Immature natural killer cell (primary cell): ENCODE measurements around the gene MT4. TPM values are rescaled to one million over a fixed set of nuclear protein-coding genes. Genes with fewer than 3 reads are reported as not detected.
A peak's percentile ranks its signal among the peaks of the same experiment; 100 is the strongest.

Experiments
- DNase-seq, 3 donors: peaks; one replicate each; pipeline ENCODE4 v3.0.0; 2022; ENCODE audit warnings: mixed read lengths in 1 of 3
- H3K27ac Mint-ChIP-seq, 6 donors: one replicate each; pipeline ENCODE4 v1.8.0; 2020; ENCODE audit warnings: mixed read lengths in 6 of 6, mild to moderate bottlenecking in 5 of 6, inconsistent platforms in 4 of 6, moderate library complexity in 3 of 6
- H3K27me3 Mint-ChIP-seq, 3 donors: one replicate each; pipeline ENCODE4 v1.8.0; 2020 to 2021; ENCODE audit warnings: low read depth in 3 of 3, mild to moderate bottlenecking in 3 of 3, mixed read lengths in 3 of 3, moderate library complexity in 3 of 3, inconsistent platforms in 1 of 3
- H3K36me3 Mint-ChIP-seq, 3 donors: one replicate each; pipeline ENCODE4 v1.8.0; 2020; ENCODE audit warnings: mixed read lengths in 3 of 3, inconsistent platforms in 2 of 3, mild to moderate bottlenecking in 2 of 3
- H3K4me1 Mint-ChIP-seq, 2 donors: one replicate each; pipeline ENCODE4 v1.8.0; 2020; ENCODE audit warnings: inconsistent platforms in 2 of 2, mild to moderate bottlenecking in 2 of 2, mixed read lengths in 2 of 2, moderate library complexity in 1 of 2
- H3K4me3 Mint-ChIP-seq, 5 donors: one replicate each; pipeline ENCODE4 v1.8.0; 2020; ENCODE audit warnings: mild to moderate bottlenecking in 5 of 5, mixed read lengths in 5 of 5, inconsistent platforms in 3 of 5, moderate library complexity in 3 of 5
- H3K9me3 Mint-ChIP-seq, 6 donors: one replicate each; pipeline ENCODE4 v1.8.0; 2020; ENCODE audit warnings: mild to moderate bottlenecking in 6 of 6, mixed read lengths in 6 of 6, inconsistent platforms in 4 of 6, moderate library complexity in 3 of 6
- polyA plus RNA-seq, 3 donors: library from polyadenylated mRNA; unstranded; fragments of 300-500 nt; fragmentation: Illumina TruSeq; gene quantifications; one replicate each; pipeline ENCODE4 v1.2.3, GENCODE V29; 2021

The MT4 gene
- polyA plus RNA-seq: not detected

GRCh38 chr16:56564793-56565477 is at the start of gene MT4:
MT4 (plus strand) TSS chr16:56565073; CDS start chr16:56565129, 56 bp downstream.
- Mint-ChIP-seq H3K27ac (no peak within 1 kb of the TSS), H3K4me3 (no peak within 1 kb of the TSS), H3K9me3 (no peaks in the 10 kb centered on the region), H3K27me3 (peaks cover 5 to 12% (median 9%) of the 10 kb centered on the region in 3 donors), H3K36me3 (no peaks in the 10 kb centered on the region), H3K4me1 (no peaks in the 10 kb centered on the region)
- DNase-seq: no peak

DNA sequence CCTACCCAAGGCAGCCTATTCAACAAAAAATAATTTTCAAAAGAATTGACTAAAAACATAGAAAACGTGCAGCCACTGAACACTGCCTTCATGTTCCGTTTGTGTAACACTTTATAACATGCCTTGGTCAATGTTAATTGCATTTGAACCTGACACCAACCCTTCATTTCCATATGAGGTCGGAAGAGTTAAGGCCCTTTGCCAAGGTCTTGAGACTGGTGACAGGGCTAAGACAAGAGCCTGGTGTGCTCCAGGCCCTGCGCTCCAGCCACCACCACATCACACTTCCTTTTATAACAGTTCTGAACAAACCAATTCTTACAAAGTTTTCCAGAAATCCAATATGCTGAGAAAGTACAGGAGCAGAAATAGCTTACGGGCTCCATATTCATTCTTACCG is 49.2 kb upstream of the MT4 start:
- peaks cover 1 to 13% (median 6%) of the 10 kb centered on the region in 3 donors for H3K36me3 Mint-ChIP-seq
- H3K4me3 Mint-ChIP-seq: no peak overlapping the region
- H3K27me3 Mint-ChIP-seq: peaks cover 8 to 11% (median 10%) of the 10 kb centered on the region in 3 donors
- DNase-seq: no peak
- H3K9me3 Mint-ChIP-seq: no peaks in the 10 kb centered on the region
- peaks cover 23 to 26% of the 10 kb centered on the region in 2 donors for H3K4me1 Mint-ChIP-seq
- no peak overlapping the region for H3K27ac Mint-ChIP-seq

DNA sequence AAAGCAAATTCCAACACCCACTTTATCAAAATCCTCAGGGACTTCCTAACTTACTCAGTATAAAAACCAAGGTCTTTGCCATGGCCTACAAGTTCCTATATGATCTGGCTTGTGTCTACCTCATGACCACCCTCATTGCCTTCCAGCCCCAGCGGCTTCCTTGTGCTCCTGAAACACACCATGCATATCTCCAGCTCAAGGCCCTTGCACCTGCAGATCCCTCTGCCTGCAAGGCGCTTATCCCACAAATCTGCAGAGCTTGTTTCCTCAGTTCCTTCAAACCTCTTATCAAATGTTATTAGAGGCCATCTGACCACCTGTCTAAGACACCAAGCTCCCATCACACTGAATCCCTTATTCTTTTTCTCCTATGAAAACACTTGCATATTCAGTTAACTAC is 47.7 kb upstream of the MT4 start:
- no peaks in the 10 kb centered on the region for H3K9me3 Mint-ChIP-seq
- H3K27me3 Mint-ChIP-seq: peaks cover 9 to 11% (median 10%) of the 10 kb centered on the region in 3 donors
- H3K4me3 Mint-ChIP-seq: no peak overlapping the region
- DNase-seq: no peak
- peaks cover 0 to 3% (median 0%) of the 10 kb centered on the region in 3 donors for H3K36me3 Mint-ChIP-seq
- peak overlapping the region in 1 of 6 donors; percentile 2 for H3K27ac Mint-ChIP-seq
- peaks cover 26 to 27% of the 10 kb centered on the region in 2 donors for H3K4me1 Mint-ChIP-seq

- peak overlapping the region; percentile 68 to 90 (median 87) for H3K4me3 Mint-ChIP-seq
- peak overlapping the region in 4 of 6 donors; percentile 26 to 56 (median 40) for H3K27ac Mint-ChIP-seq
- peaks cover 24 to 26% of the 10 kb centered on the region in 2 donors for H3K4me1 Mint-ChIP-seq
- DNase-seq: no peak
- peaks cover 9 to 11% (median 10%) of the 10 kb centered on the region in 3 donors for H3K27me3 Mint-ChIP-seq
- no peaks in the 10 kb centered on the region for H3K36me3 Mint-ChIP-seq
- no peaks in the 10 kb centered on the region for H3K9me3 Mint-ChIP-seq
These were observed 46.4 kb upstream of the MT4 start for GRCh38 chr16:56518425-56518824.

DNA sequence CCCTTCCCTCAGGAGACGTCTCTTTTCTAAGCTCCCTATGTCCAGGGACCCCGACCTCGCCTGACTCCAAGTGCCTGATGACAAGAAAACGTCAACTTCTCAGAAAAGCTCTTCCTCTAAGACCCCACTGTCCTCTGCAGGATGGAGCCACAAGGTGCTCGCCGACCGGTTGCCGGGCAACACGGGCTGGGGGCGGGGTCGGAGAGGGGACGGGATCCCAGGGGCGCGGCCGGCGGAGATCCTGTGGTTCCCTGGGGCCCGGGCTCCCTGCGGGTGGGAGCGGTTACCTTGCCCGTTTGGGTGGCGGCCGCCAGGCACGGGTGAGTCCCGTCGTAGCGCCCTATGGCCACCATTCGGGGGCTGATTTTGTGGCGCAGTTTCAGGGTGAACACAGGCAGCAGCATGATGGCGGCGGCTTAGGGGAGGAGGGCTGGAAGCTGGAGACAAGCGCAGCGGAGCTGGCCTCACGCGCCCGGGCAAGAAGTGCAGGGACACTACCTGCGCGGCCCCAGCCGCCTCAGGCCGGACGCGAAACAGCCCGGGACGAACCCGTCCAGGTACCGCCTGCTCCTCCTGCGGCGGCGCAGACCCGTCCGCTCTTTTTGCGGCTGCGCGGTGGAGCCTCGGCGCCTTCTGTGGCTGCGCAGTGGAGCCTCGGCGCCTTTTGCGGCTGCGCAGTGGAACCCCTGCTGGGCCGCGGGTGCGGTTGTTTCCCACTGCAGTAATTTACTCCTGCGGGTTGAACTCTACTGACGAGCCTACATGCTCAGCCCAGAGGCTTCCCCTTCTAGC is 45.2 kb upstream of the MT4 start, which contains the start of gene BBS2:
TSS of gene BBS2 (minus strand) at position 566 of the 792 bp plus-strand sequence. CDS start at position 404, 162 bp downstream.
- Mint-ChIP-seq H3K27ac (peak within 1 kb of the TSS; percentile 50 to 90 (median 84)), H3K27me3 (peaks cover 9 to 11% (median 10%) of the 10 kb centered on the region in 3 donors), H3K36me3 (no peaks in the 10 kb centered on the region), H3K4me3 (peak within 1 kb of the TSS; percentile 84 to 90 (median 87)), H3K9me3 (no peaks in the 10 kb centered on the region), H3K4me1 (peaks cover 16 to 22% of the 10 kb centered on the region in 2 donors)
- peak; percentile 86 to 91 (median 88) for DNase-seq

DNA sequence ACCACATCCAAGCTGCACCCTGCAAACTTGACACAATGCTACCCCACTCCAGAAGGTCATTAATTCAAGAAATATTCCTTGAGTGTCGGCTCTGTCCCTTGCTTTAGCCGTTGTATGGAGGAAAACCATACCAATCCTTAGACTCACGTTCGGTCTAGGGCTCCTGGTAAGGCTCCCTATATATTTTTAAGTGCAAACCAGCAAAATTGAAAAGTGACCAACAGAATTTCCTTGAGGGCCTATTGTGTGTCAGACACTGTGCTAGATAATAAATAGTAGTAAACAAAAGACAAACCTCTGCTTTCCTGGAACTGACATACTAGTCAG is 44.7 kb upstream of the MT4 start:
- H3K36me3 Mint-ChIP-seq: no peaks in the 10 kb centered on the region
- H3K9me3 Mint-ChIP-seq: no peaks in the 10 kb centered on the region
- no peak for DNase-seq
- peaks cover 9 to 11% (median 10%) of the 10 kb centered on the region in 3 donors for H3K27me3 Mint-ChIP-seq
- H3K4me3 Mint-ChIP-seq: peak overlapping the region; percentile 84 to 90 (median 87)
- peaks cover 16 to 22% of the 10 kb centered on the region in 2 donors for H3K4me1 Mint-ChIP-seq
- peak overlapping the region; percentile 50 to 90 (median 84) for H3K27ac Mint-ChIP-seq

GRCh38 chr16:56525236-56525635 is 39.6 kb upstream of the MT4 start:
- Mint-ChIP-seq H3K9me3 (no peaks in the 10 kb centered on the region), H3K36me3 (no peaks in the 10 kb centered on the region), H3K4me1 (peaks cover 6 to 8% of the 10 kb centered on the region in 2 donors), H3K27ac (no peak overlapping the region), H3K4me3 (no peak overlapping the region), H3K27me3 (peaks cover under 1 to 2% (median under 1%) of the 10 kb centered on the region in 3 donors)
- DNase-seq: no peak

DNA sequence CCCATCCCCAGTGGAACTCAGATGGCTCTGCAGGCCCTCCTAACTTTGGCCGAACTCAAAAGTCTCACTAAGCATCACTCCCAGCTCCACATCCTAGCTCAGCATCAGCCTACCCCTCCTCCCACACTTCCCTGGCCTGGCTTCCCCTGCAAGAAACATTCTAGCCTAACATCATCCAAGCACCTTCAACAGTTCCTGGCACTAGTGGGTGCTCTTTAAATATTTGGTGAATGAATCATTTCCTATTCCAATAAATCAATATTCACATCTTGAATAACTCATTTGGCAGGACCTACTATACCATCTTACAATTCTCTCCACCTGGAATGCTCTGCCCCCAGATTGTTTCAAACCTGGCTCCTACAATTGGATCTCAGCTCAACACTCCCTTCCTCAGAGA is 34.0 kb upstream of the MT4 start:
- H3K4me1 Mint-ChIP-seq: no peaks in the 10 kb centered on the region
- peaks cover 0 to 3% (median 3%) of the 10 kb centered on the region in 3 donors for H3K27me3 Mint-ChIP-seq
- DNase-seq: no peak
- no peak overlapping the region for H3K27ac Mint-ChIP-seq
- peaks cover 0 to 5% (median 0%) of the 10 kb centered on the region in 3 donors for H3K36me3 Mint-ChIP-seq
- H3K9me3 Mint-ChIP-seq: no peaks in the 10 kb centered on the region
- no peak overlapping the region for H3K4me3 Mint-ChIP-seq

DNA sequence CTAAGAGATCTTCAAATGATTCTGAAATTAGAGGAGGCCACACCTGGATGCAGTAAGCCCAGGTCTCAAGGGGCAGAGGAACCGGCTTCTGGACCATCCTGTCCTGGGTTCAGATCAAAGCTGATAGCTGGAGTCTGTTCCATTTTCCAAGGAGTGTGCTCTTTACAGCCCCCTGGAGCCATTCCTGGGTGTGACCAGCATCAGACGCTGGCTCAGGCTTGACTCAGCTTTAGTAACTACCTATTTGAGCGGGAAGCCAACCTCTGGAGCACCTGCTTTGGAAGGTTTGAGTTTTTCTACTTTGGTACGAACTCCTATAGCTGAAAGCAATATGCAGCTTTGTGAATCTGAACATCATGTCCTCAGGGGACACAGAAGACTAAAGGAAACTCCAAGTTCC is 32.2 kb upstream of the MT4 start:
- Mint-ChIP-seq H3K4me3 (no peak overlapping the region), H3K4me1 (no peaks in the 10 kb centered on the region), H3K27me3 (peaks cover 0 to 6% (median 3%) of the 10 kb centered on the region in 3 donors), H3K9me3 (no peaks in the 10 kb centered on the region), H3K27ac (no peak overlapping the region), H3K36me3 (peaks cover 0 to 5% (median 0%) of the 10 kb centered on the region in 3 donors)
- no peak for DNase-seq

DNA sequence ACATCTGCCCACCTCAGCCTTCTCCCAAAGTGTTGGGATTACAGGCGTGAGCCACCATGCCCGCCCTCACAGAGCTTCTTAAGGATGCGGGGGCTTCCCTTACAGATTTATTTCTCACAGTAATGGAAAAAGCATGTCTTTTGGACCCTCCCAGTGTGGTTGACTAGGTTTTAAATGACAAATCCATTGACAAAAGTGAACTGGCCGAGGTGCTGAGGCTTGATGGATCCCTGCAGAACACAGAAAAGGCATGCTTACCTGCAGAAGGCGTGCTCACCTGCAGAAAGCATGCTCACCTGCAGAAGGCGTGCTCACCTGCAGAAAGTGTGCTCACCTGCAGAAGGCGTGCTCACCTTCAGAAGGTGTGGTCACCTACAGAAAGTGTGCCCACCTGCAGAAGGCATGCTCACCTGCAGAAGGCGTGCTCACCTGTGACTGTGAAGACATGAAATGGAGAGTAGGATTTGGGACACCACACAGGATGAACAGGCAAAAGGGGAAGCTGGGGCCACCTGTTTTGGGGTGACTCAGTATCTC is 30.0 kb upstream of the MT4 start:
- no peak overlapping the region for H3K27ac Mint-ChIP-seq
- H3K4me3 Mint-ChIP-seq: no peak overlapping the region
- DNase-seq: no peak
- H3K27me3 Mint-ChIP-seq: peaks cover 0 to 11% (median 3%) of the 10 kb centered on the region in 3 donors
- H3K36me3 Mint-ChIP-seq: peaks cover 0 to 5% (median 0%) of the 10 kb centered on the region in 3 donors
- H3K9me3 Mint-ChIP-seq: no peaks in the 10 kb centered on the region
- H3K4me1 Mint-ChIP-seq: no peaks in the 10 kb centered on the region

- Mint-ChIP-seq H3K27me3 (peaks cover 3 to 15% (median 9%) of the 10 kb centered on the region in 3 donors), H3K4me1 (no peaks in the 10 kb centered on the region), H3K4me3 (no peak overlapping the region), H3K36me3 (no peaks in the 10 kb centered on the region), H3K27ac (no peak overlapping the region), H3K9me3 (no peaks in the 10 kb centered on the region)
- no peak for DNase-seq
These were observed 26.5 kb upstream of the MT4 start for GRCh38 chr16:56538331-56538730.

DNA sequence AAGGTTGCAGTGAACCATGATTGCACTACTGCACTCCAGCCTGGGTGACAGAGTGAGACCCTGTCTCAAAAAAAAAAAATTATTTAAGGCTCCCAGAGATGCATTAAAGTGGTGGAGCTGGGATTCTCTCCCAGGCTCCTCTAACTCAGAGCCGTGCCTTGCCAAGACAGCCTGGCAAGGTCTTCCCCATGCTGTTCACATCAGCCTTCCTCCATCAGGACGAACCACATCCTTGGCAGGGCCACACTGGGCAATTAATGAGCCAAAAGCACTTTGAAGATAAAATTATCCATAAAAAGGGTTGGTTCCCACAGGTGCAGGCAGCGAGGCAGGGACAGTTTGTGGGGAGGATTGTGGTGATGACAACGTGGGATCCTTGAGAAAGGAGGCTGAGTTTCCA is 25.2 kb upstream of the MT4 start:
- no peak for DNase-seq
- no peaks in the 10 kb centered on the region for H3K36me3 Mint-ChIP-seq
- no peak overlapping the region for H3K27ac Mint-ChIP-seq
- H3K27me3 Mint-ChIP-seq: peaks cover 3 to 15% (median 9%) of the 10 kb centered on the region in 3 donors
- H3K9me3 Mint-ChIP-seq: no peaks in the 10 kb centered on the region
- no peaks in the 10 kb centered on the region for H3K4me1 Mint-ChIP-seq
- no peak overlapping the region for H3K4me3 Mint-ChIP-seq

DNA sequence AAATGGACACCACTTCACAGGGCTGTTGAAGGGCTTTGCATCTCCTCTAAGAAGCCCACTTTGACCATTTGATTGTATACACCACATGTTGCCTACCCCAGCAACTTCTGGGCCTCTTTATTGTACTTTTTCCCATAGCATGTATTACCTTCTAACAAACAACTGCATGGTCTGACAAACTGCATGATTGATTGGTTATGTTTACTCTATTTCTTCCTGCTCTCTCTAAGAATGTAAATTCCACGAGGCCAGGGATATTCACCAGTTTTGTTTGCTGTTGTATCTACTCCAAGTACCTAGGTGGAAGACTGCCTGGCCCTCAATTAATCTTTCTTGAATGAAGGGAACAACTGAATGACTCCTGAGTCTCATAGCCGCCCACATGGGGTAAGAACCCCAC is 22.8 kb upstream of the MT4 start:
- Mint-ChIP-seq H3K36me3 (no peaks in the 10 kb centered on the region), H3K27me3 (peaks cover 3 to 10% (median 9%) of the 10 kb centered on the region in 3 donors), H3K4me1 (no peaks in the 10 kb centered on the region), H3K9me3 (no peaks in the 10 kb centered on the region), H3K4me3 (no peak overlapping the region), H3K27ac (no peak overlapping the region)
- DNase-seq: no peak
